ENCODE measurements around the gene ZNF839.
"Not testable (repeated sequence)": the region's sequence is repeated elsewhere in the genome, so short reads cannot be mapped to it uniquely, and the experiment has no call there.

The ZNF839 gene

GRCh38 chr14:102344084-102344483 lies 24.5 kb downstream of the ZNF839 start:
- FAIRE-seq, result no peak

GRCh38 chr14:102344485-102344884 lies 24.9 kb downstream of the ZNF839 start:
- no peak for FAIRE-seq

GRCh38 chr14:102345232-102345631 lies 25.7 kb downstream of the ZNF839 start:
- no peak for FAIRE-seq

- FAIRE-seq, result no peak
Observed at GRCh38 chr14:102346645-102347044, 27.1 kb downstream of the ZNF839 start.

- no peak for FAIRE-seq
Observed at GRCh38 chr14:102348376-102348775, 28.8 kb downstream of the ZNF839 start.

- FAIRE-seq, result no peak
Observed at GRCh38 chr14:102351023-102351422, 31.5 kb downstream of the ZNF839 start.

GRCh38 chr14:102351593-102351992 lies 32.0 kb downstream of the ZNF839 start:
- FAIRE-seq, result not testable (repeated sequence)

- FAIRE-seq, result no peak
Observed at GRCh38 chr14:102352213-102352612, 32.7 kb downstream of the ZNF839 start.

GRCh38 chr14:102353126-102353619 lies 33.6 kb downstream of the ZNF839 start:
- no peak for FAIRE-seq

- FAIRE-seq, result no peak
Observed at GRCh38 chr14:102356280-102356679, 36.7 kb downstream of the ZNF839 start.

- no peak for FAIRE-seq
Observed at GRCh38 chr14:102359341-102359740, 39.8 kb downstream of the ZNF839 start.

- no peak for FAIRE-seq
Observed at GRCh38 chr14:102360388-102360787, 40.8 kb downstream of the ZNF839 start.

- no peak for FAIRE-seq
Observed at GRCh38 chr14:102362084-102362483, 42.5 kb downstream of the ZNF839 start.

- FAIRE-seq, result no peak
Observed at GRCh38 chr14:102362545-102363181, 43.1 kb downstream of the ZNF839 start, which contains the start of the genes CINP and TECPR2. Gene CINP, minus strand, starts transcription at chr14:102362890. Its CDS starts 39 bp downstream, at chr14:102362851. Gene TECPR2, plus strand, starts transcription at chr14:102362941. Its CDS starts 13,781 bp downstream, at chr14:102376722.

GRCh38 chr14:102363182-102363943 lies 43.8 kb downstream of the ZNF839 start:
- no peak for FAIRE-seq

GRCh38 chr14:102370305-102370809 lies 50.8 kb downstream of the ZNF839 start:
- no peak for FAIRE-seq

GRCh38 chr14:102371361-102371760 lies 51.8 kb downstream of the ZNF839 start:
- no peak for FAIRE-seq

- no peak for FAIRE-seq
Observed at GRCh38 chr14:102373110-102373509, 53.6 kb downstream of the ZNF839 start.

GRCh38 chr14:102374264-102374663 lies 54.7 kb downstream of the ZNF839 start:
- no peak for FAIRE-seq

- no peak for FAIRE-seq
Observed at GRCh38 chr14:102375119-102375518, 55.6 kb downstream of the ZNF839 start.

- no peak for FAIRE-seq
Observed at GRCh38 chr14:102377696-102378095, 58.1 kb downstream of the ZNF839 start.

- no peak for FAIRE-seq
Observed at GRCh38 chr14:102378830-102379229, 59.3 kb downstream of the ZNF839 start.

GRCh38 chr14:102387086-102387485 lies 67.5 kb downstream of the ZNF839 start:
- no peak for FAIRE-seq

GRCh38 chr14:102389246-102389645 lies 69.7 kb downstream of the ZNF839 start:
- no peak for FAIRE-seq

All from A204.1 (cell line).